Dedifferentiated amniotic fluid mesenchymal stem cell (primary cell): ENCODE measurements around the gene CSN1S1.

ENCODE experiments used
- DNase-seq: peaks from one replicate; pipeline ENCODE4 v3.0.0-alpha.2; 2016; ENCODE audit errors: extremely low spot score

CSN1S1 gene

GRCh38 chr4:69991016-69991415, 60.1 kb downstream of the CSN1S1 start:
- DNase-seq, result no peak

- DNase-seq, result no peak
Observed at GRCh38 chr4:69994782-69995181, 63.9 kb downstream of the CSN1S1 start.

- DNase-seq, result no peak
Observed at GRCh38 chr4:69995526-69996016, 64.7 kb downstream of the CSN1S1 start, which contains the start of gene STATH. Gene STATH (plus strand): TSS chr4:69995966. CDS start chr4:69998438, 2,472 bp downstream.
